ENCODE data around the gene BCAP29. TPM values are rescaled to one million over a fixed set of nuclear protein-coding genes. Genes with fewer than 3 reads are reported as not detected.

The BCAP29 gene
- polyA plus RNA-seq, 1 donor (not counting 4 experiments of a cell fraction or from before 2014, with no cell fraction given) = 141 TPM

DNA sequence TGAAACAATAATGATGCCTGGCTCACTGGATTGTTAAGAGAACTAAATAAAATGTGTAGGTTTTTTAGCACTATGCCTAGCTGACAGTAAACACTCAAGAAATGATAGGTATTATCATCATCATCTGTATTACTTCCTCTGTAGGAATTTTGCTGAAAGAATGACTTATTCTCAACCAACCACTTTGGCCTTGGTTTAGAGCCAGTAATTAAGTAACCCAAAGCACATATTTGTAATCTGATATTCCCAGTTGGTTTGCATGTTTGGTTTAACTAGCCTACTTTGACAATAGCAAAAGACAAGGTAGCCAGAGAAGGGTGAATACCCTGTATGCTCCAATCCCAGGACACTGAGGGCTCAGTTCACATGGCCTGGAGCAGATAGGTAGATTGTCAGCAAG is 34.4 kb downstream of the BCAP29 start:
- Histone ChIP-seq H3K4me3 (ENCODE audit: control insufficient read depth in 2 of 3, extremely low read depth in 1 of 3, insufficient read depth in 2 of 3, low read depth in 1 of 3, low read length in 3 of 3) (no peak overlapping the region), H3K4me1 (ENCODE audit: control insufficient read depth, extremely low read depth, insufficient read depth, low read length) (peaks cover 21% of the 10 kb centered on the region), H3K36me3 (ENCODE audit: control insufficient read depth in 2 of 2, extremely low read depth in 1 of 2, insufficient read depth in 2 of 2, low read length in 2 of 2) (peaks cover 3 to 5% of the 10 kb centered on the region in 2 experiments), H3K4me2 (ENCODE audit: control insufficient read depth, extremely low read depth, insufficient read depth, low read depth, low read length) (no peak overlapping the region), H3K9me1 (ENCODE audit: control insufficient read depth, extremely low read depth, insufficient read depth, low read length) (no peaks in the 10 kb centered on the region), H3K79me2 (ENCODE audit: control insufficient read depth, insufficient read depth, low read length) (no peaks in the 10 kb centered on the region), H3K27me3 (ENCODE audit: control insufficient read depth, extremely low read depth, insufficient read depth, low read length) (no peaks in the 10 kb centered on the region), H3K9me3 (ENCODE audit: control insufficient read depth, low read depth, low read length) (no peaks in the 10 kb centered on the region), H3K9ac (ENCODE audit: control insufficient read depth, extremely low read depth, insufficient read depth, low read length) (no peak overlapping the region), H2AFZ (ENCODE audit: control insufficient read depth, low read length) (no peak overlapping the region), H3K27ac (ENCODE audit: control insufficient read depth, insufficient read depth, low read length) (no peak overlapping the region), H4K20me1 (ENCODE audit: control insufficient read depth, extremely low read depth, insufficient read depth, low read length) (no peaks in the 10 kb centered on the region)
- FAIRE-seq (no peak), DNase-seq (ENCODE audit: low read depth, low spot score) (no peak)
- dilution Hi-C loops (cut with MboI; ENCODE audit: extremely low pct_ligation_motif_present, low sequenced_read_pairs) = no loop called here
- no peak for TF ChIP-seq EZH2 (IDR thresholded peaks at IDR 0.05; ENCODE audit: low read length)
- TF ChIP-seq CTCF (optimal IDR thresholded peaks at IDR 0.05 in 1 of 3, IDR thresholded peaks at IDR 0.05 in 1 of 3, conservative IDR thresholded peaks at IDR 0.05 in 1 of 3; ENCODE audit: extremely low read depth in 1 of 3, insufficient read depth in 2 of 3, low read length in 3 of 3) = no peak

GRCh38 chr7:107615910-107616680 is 36.0 kb downstream of the BCAP29 start:
- Histone ChIP-seq H3K4me3 (ENCODE audit: control insufficient read depth in 2 of 3, extremely low read depth in 1 of 3, insufficient read depth in 2 of 3, low read depth in 1 of 3, low read length in 3 of 3) (no peak overlapping the region), H3K9me1 (ENCODE audit: control insufficient read depth, extremely low read depth, insufficient read depth, low read length) (no peaks in the 10 kb centered on the region), H2AFZ (ENCODE audit: control insufficient read depth, low read length) (no peak overlapping the region), H4K20me1 (ENCODE audit: control insufficient read depth, extremely low read depth, insufficient read depth, low read length) (no peaks in the 10 kb centered on the region), H3K36me3 (ENCODE audit: control insufficient read depth in 2 of 2, extremely low read depth in 1 of 2, insufficient read depth in 2 of 2, low read length in 2 of 2) (peaks cover 8 to 11% of the 10 kb centered on the region in 2 experiments), H3K4me1 (ENCODE audit: control insufficient read depth, extremely low read depth, insufficient read depth, low read length) (peaks cover 21% of the 10 kb centered on the region), H3K4me2 (ENCODE audit: control insufficient read depth, extremely low read depth, insufficient read depth, low read depth, low read length) (no peak overlapping the region), H3K9me3 (ENCODE audit: control insufficient read depth, low read depth, low read length) (no peaks in the 10 kb centered on the region), H3K27me3 (ENCODE audit: control insufficient read depth, extremely low read depth, insufficient read depth, low read length) (no peaks in the 10 kb centered on the region), H3K79me2 (ENCODE audit: control insufficient read depth, insufficient read depth, low read length) (no peaks in the 10 kb centered on the region), H3K27ac (ENCODE audit: control insufficient read depth, insufficient read depth, low read length) (no peak overlapping the region), H3K9ac (ENCODE audit: control insufficient read depth, extremely low read depth, insufficient read depth, low read length) (no peak overlapping the region)
- FAIRE-seq (peak; percentile 39), DNase-seq (ENCODE audit: low read depth, low spot score) (no peak)
- TF ChIP-seq CTCF (optimal IDR thresholded peaks at IDR 0.05 in 1 of 3, IDR thresholded peaks at IDR 0.05 in 1 of 3, conservative IDR thresholded peaks at IDR 0.05 in 1 of 3; ENCODE audit: extremely low read depth in 1 of 3, insufficient read depth in 2 of 3, low read length in 3 of 3) (no peak), EZH2 (IDR thresholded peaks at IDR 0.05; ENCODE audit: low read length) (no peak)
- dilution Hi-C loops (cut with MboI; ENCODE audit: extremely low pct_ligation_motif_present, low sequenced_read_pairs) = no loop called here
